GM23338 (cell line): Measurements from ENCODE around the gene LDLRAD3.

Source experiments
- CREB1 ChIP-seq: fragments of 250-450 bp; sonication (Bioruptor Pico); IDR thresholded peaks from 2 replicates; pipeline ENCODE4 v1.5.0; 2020; ENCODE audit warnings: low read depth, mild to moderate bottlenecking, moderate library complexity
- EZH2 ChIP-seq: fragments of 200-600 bp; sonication (generic); IDR thresholded peaks from one replicate; pipeline ENCODE4 v1.8.0; 2017; ENCODE audit warnings: antibody characterized with exemption, mild to moderate bottlenecking, low read depth; ENCODE audit not compliant: unreplicated experiment
- EZH2phosphoT487 ChIP-seq: fragments of 200-600 bp; sonication (generic); IDR thresholded peaks from one replicate; pipeline ENCODE4 v1.8.1; 2018; ENCODE audit warnings: antibody characterized with exemption; ENCODE audit not compliant: unreplicated experiment
- JUNB ChIP-seq: IDR thresholded peaks from one replicate; pipeline ENCODE4 v1.6.1; 2016; ENCODE audit warnings: antibody characterized with exemption; ENCODE audit not compliant: unreplicated experiment
- NANOG ChIP-seq: IDR thresholded peaks from 2 replicates; pipeline ENCODE4 v1.6.1; 2016; ENCODE audit warnings: antibody characterized with exemption, borderline replicate concordance
- POLR2AphosphoS5 ChIP-seq: IDR thresholded peaks from 2 replicates; pipeline ENCODE4 v1.6.1; 2016; ENCODE audit warnings: antibody characterized with exemption, low read depth
- REST ChIP-seq: IDR thresholded peaks from one replicate; pipeline ENCODE4 v1.6.1; 2018; ENCODE audit warnings: antibody characterized with exemption; ENCODE audit not compliant: unreplicated experiment
- STAT1 ChIP-seq: IDR thresholded peaks from one replicate; pipeline ENCODE4 v1.6.1; 2016; ENCODE audit warnings: antibody characterized with exemption; ENCODE audit not compliant: unreplicated experiment
- ZNF114 ChIP-seq: fragments of 250-450 bp; sonication (Bioruptor Pico); IDR thresholded peaks from 2 replicates; pipeline ENCODE4 v1.5.0; 2020; ENCODE audit warnings: mild to moderate bottlenecking, moderate library complexity
- TF ChIP-seq, protein P1 (sequence below), 2 experiments: fragments of 200-600 bp in 1 of 2; sonication (generic) in 1 of 2; conservative IDR thresholded peaks; 2 replicates each; pipeline versions ENCODE4 v1.5.1 to v1.6.1; 2016 to 2017; ENCODE audit warnings: antibody characterized with exemption in 2 of 2, low read depth in 2 of 2, mild to moderate bottlenecking in 2 of 2, moderate library complexity in 1 of 2
- TF ChIP-seq, protein P2 (sequence below): IDR thresholded peaks from 2 replicates; pipeline ENCODE4 v1.6.1; 2016; ENCODE audit warnings: antibody characterized with exemption

DNA sequence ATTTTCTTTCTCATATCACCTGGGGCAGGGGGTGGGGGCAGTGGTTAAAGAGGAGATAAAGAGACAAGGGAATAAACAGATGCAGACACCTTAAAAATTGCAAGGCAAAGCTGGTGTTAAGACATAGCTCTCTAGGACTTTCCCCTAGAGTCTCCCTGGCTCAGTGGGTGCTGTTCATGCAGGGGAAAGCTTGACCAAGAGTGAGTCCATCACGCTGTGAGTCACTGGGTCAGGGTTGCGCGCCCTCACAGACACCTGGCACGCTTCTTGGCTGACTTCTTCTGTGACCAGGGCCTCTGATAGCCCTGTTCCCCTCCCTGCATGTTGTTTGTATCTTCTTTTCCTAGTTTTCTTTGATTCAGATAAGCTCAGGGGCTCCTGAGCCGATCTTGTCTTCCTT is 313.5 kb downstream of the LDLRAD3 start:
- TF ChIP-seq POLR2AphosphoS5 (no peak), JUNB (no peak), EZH2 (no peak), NANOG (no peak), EZH2phosphoT487 (no peak), ZNF114 (CRISPR knock-in tag) (no peak), CREB1 (no peak), STAT1 (no peak), REST (no peak)
- TF ChIP-seq, protein P1, sequence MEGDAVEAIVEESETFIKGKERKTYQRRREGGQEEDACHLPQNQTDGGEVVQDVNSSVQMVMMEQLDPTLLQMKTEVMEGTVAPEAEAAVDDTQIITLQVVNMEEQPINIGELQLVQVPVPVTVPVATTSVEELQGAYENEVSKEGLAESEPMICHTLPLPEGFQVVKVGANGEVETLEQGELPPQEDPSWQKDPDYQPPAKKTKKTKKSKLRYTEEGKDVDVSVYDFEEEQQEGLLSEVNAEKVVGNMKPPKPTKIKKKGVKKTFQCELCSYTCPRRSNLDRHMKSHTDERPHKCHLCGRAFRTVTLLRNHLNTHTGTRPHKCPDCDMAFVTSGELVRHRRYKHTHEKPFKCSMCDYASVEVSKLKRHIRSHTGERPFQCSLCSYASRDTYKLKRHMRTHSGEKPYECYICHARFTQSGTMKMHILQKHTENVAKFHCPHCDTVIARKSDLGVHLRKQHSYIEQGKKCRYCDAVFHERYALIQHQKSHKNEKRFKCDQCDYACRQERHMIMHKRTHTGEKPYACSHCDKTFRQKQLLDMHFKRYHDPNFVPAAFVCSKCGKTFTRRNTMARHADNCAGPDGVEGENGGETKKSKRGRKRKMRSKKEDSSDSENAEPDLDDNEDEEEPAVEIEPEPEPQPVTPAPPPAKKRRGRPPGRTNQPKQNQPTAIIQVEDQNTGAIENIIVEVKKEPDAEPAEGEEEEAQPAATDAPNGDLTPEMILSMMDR (conservative IDR thresholded peaks at IDR 0.05; ENCODE audit: low read depth in 2 of 2): no peak
- TF ChIP-seq, protein P2, sequence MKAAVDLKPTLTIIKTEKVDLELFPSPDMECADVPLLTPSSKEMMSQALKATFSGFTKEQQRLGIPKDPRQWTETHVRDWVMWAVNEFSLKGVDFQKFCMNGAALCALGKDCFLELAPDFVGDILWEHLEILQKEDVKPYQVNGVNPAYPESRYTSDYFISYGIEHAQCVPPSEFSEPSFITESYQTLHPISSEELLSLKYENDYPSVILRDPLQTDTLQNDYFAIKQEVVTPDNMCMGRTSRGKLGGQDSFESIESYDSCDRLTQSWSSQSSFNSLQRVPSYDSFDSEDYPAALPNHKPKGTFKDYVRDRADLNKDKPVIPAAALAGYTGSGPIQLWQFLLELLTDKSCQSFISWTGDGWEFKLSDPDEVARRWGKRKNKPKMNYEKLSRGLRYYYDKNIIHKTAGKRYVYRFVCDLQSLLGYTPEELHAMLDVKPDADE: no peak
